Neural crest cell (in vitro differentiated cells): Measurements from ENCODE around the gene CCDC3. TPM values are rescaled to one million over a fixed set of nuclear protein-coding genes. Genes with fewer than 3 reads are reported as not detected.
A peak's percentile ranks its signal among the peaks of the same experiment; 100 is the strongest.
"Not testable (repeated sequence)": the region's sequence is repeated elsewhere in the genome, so short reads cannot be mapped to it uniquely, and the experiment has no call there.

ENCODE experiments used
- DNase-seq: peaks from one replicate; pipeline ENCODE4 v3.0.0; 2021; ENCODE audit warnings: low read depth, mixed read lengths, low spot score
- H3K27ac Mint-ChIP-seq: one replicate; pipeline ENCODE4 v1.8.0; 2021; ENCODE audit warnings: mild to moderate bottlenecking, mixed read lengths; ENCODE audit not compliant: unreplicated experiment
- H3K27me3 Mint-ChIP-seq: 2 replicates; pipeline ENCODE4 v1.8.0; 2021; ENCODE audit warnings: low read depth, mild to moderate bottlenecking, mixed read lengths
- H3K36me3 Mint-ChIP-seq: 2 replicates; pipeline ENCODE4 v1.8.0; 2021; ENCODE audit warnings: low read depth, mild to moderate bottlenecking, mixed read lengths
- H3K4me1 Mint-ChIP-seq: 2 replicates; pipeline ENCODE4 v1.8.0; 2021; ENCODE audit warnings: mixed read lengths
- H3K4me3 Mint-ChIP-seq: one replicate; pipeline ENCODE4 v1.8.0; 2021; ENCODE audit warnings: mild to moderate bottlenecking, mixed read lengths
- H3K9me3 Mint-ChIP-seq: 2 replicates; pipeline ENCODE4 v1.8.0; 2021; ENCODE audit warnings: mixed read lengths
- total RNA-seq: library from RNA; stranded (reverse); gene quantifications from 2 replicates; pipeline ENCODE4 v1.2.1, GENCODE V29; 2021
- TF ChIP-seq, protein P1 (sequence below): fragments of 200-600 bp; sonication (generic); conservative IDR thresholded peaks from 2 replicates; pipeline ENCODE4 v1.5.0; 2021; ENCODE audit warnings: antibody characterized with exemption, mild to moderate bottlenecking

CCDC3 gene
- total RNA-seq, 1 donor from 2014 or later = 6.1 TPM

DNA sequence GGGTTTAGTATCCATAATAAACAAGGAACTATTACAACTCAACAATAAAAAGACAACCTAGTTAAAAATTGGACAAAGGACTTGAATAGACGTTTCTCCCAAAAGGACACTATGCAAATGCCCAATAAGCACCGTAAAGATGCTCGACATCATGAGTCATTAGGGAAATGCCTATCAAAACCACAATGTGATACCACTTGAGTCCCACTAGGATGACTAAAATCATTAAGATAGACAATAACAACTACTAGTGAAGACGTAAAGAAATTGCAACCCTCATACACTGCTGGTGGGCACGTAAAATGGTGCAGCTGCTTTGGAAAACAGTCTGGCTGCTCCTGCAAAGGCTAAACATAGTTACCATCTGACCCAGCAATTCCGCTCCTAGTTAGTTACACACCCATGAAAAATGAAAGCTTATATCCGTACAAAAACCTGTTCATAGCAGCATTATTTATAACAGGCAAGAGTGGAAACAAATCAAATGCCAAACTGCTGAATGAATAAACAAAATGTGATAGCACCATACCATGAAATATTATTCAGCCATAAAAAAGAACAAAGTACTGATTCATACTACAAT lies 17.3 kb downstream of the CCDC3 start:
- peaks cover 11% of the 10 kb centered on the region for H3K9me3 Mint-ChIP-seq
- TF ChIP-seq, protein P1, sequence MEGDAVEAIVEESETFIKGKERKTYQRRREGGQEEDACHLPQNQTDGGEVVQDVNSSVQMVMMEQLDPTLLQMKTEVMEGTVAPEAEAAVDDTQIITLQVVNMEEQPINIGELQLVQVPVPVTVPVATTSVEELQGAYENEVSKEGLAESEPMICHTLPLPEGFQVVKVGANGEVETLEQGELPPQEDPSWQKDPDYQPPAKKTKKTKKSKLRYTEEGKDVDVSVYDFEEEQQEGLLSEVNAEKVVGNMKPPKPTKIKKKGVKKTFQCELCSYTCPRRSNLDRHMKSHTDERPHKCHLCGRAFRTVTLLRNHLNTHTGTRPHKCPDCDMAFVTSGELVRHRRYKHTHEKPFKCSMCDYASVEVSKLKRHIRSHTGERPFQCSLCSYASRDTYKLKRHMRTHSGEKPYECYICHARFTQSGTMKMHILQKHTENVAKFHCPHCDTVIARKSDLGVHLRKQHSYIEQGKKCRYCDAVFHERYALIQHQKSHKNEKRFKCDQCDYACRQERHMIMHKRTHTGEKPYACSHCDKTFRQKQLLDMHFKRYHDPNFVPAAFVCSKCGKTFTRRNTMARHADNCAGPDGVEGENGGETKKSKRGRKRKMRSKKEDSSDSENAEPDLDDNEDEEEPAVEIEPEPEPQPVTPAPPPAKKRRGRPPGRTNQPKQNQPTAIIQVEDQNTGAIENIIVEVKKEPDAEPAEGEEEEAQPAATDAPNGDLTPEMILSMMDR = no peak
- peaks cover 8% of the 10 kb centered on the region for H3K36me3 Mint-ChIP-seq
- H3K4me1 Mint-ChIP-seq = peaks cover 9% of the 10 kb centered on the region
- H3K27me3 Mint-ChIP-seq = no peaks in the 10 kb centered on the region
- DNase-seq = no peak
- no peak overlapping the region for H3K27ac Mint-ChIP-seq
- H3K4me3 Mint-ChIP-seq = no peak overlapping the region

DNA sequence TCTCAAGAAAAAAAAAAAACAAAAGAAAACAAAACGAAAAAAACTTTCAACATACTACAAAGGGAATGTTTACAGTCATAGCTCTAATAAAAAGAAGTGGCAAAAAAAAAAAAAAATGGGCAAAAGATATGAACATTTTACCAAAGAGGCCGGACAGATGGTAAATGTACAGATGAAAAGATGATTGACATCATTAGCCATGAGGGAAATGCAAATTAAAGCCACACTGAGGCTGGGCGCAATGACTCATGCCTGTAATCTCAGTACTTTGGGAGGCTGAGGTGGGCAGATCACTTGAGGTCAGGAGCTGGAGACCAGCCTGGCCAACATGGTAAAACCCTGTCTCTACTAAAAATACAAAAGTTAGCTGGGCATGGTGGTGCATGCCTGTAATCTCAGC lies 17.9 kb downstream of the CCDC3 start:
- not testable (repeated sequence) for H3K27me3 Mint-ChIP-seq, H3K27ac Mint-ChIP-seq, H3K4me3 Mint-ChIP-seq, DNase-seq, H3K4me1 Mint-ChIP-seq, H3K36me3 Mint-ChIP-seq
- peaks cover 11% of the 10 kb centered on the region for H3K9me3 Mint-ChIP-seq

DNA sequence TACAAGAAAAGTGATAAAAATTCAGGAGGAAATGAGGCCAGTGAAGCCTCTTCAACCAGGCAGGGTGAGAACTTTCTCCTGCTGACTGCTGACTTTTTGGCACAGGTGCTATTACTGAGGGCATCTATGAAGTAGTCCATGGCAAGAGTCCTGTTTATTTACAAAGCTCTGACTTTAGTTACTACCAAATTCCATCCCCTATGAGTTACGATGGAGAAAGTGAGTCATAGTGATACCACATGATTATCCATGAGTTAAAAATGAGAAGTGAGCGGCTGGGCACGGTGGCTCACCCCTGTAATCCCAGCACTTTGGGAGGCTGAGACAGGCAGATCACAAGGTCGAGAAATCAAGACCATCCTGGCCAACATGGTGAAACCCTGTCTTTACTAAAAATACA lies 19.9 kb downstream of the CCDC3 start:
- Mint-ChIP-seq H3K9me3 (peaks cover 11% of the 10 kb centered on the region), H3K4me1 (peaks cover 9% of the 10 kb centered on the region), H3K27ac (no peak overlapping the region), H3K27me3 (no peaks in the 10 kb centered on the region), H3K4me3 (no peak overlapping the region), H3K36me3 (peaks cover 5% of the 10 kb centered on the region)
- no peak for DNase-seq
- TF ChIP-seq, protein P1 = no peak

DNA sequence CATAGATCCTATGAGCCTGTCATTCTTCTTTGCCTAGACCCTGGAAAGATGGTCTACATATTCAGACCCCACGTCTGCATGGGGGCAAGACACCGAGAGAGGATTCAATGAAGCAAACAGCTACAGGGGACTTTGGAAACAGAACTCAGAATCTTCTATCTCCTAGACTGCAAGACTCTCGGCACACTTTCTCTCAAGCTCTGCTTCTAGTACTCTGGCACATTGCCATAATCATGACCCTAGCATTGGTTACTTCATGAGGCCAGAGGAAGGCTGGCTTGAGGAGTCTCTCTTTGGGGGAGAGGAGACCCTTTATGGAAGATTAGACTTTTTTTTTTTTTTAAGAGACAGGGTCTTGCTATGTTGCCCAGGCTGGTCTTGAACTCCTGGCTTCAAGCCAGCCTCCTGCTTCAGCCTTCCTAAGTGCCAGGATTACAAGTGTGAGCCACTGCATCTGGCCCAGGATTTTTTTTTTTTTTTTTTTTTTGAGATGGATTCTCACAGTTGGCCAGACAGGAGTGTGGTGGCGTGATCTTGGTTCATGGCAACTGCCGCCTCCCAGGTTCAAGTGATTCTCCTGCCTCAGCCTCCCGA lies 20.7 kb downstream of the CCDC3 start:
- H3K27ac Mint-ChIP-seq = no peak overlapping the region
- peaks cover 11% of the 10 kb centered on the region for H3K9me3 Mint-ChIP-seq
- H3K36me3 Mint-ChIP-seq = peaks cover 5% of the 10 kb centered on the region
- TF ChIP-seq, protein P1 = no peak
- H3K4me1 Mint-ChIP-seq = peaks cover 9% of the 10 kb centered on the region
- no peak overlapping the region for H3K4me3 Mint-ChIP-seq
- H3K27me3 Mint-ChIP-seq = no peaks in the 10 kb centered on the region
- DNase-seq = no peak

DNA sequence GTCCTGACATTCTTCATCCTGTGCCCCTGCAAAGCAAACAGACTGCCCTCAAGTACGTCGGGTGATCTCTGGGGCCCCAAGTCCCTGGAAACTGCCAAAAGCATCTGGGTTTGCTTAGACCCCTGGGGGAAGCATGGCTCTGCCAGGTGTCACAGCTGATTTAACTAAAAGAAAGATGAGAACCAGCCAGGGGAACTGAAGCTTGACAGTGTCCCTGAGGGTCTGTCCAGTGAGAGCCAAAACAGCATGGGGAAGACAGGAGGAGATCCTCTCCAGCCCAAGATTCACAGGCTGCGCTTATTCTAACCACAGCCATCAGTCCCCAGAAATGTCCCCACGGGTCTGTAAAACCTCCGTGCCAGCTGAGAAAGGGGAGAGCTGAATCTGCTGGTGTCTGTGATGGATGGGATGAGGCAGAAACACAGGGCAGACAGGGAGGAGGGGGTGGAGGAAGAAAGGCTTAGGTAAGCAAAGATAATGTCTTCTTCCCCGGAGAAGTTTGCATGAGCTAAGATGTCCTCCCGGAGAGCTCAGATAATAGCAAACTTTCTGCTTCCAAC lies 21.3 kb downstream of the CCDC3 start:
- no peak overlapping the region for H3K4me3 Mint-ChIP-seq
- no peak for DNase-seq
- H3K4me1 Mint-ChIP-seq = peaks cover 9% of the 10 kb centered on the region
- H3K36me3 Mint-ChIP-seq = peaks cover 5% of the 10 kb centered on the region
- no peaks in the 10 kb centered on the region for H3K27me3 Mint-ChIP-seq
- peak overlapping the region; percentile 30 for H3K27ac Mint-ChIP-seq
- H3K9me3 Mint-ChIP-seq = peaks cover 7% of the 10 kb centered on the region
- TF ChIP-seq, protein P1 = no peak

DNA sequence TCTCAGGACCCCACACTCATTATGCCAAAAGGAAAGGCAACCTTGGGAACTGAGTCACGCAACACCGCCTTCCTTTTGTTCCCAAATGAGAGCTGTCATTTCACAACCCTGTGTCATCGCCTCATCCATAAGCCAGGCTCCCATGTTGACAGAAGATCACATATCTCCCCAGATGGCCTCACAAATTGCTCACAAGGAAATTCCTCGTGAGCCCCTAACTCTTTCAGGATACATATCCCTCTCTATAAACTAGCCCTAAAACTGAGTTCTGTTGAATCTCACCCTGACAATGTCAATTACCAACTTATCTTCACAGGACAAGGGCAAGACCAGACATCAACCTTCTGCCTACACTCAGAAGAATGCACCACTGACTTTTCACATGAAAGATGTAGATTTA lies 22.6 kb downstream of the CCDC3 start:
- DNase-seq = no peak
- Mint-ChIP-seq H3K4me3 (no peak overlapping the region), H3K36me3 (no peaks in the 10 kb centered on the region), H3K4me1 (peaks cover 9% of the 10 kb centered on the region), H3K27ac (no peak overlapping the region), H3K27me3 (no peaks in the 10 kb centered on the region), H3K9me3 (no peaks in the 10 kb centered on the region)
- TF ChIP-seq, protein P1 = no peak
